Right atrium auricular region (tissue), 2 donors: ENCODE results near the gene INPP5B. TPM values are rescaled to one million over a fixed set of nuclear protein-coding genes. Genes with fewer than 3 reads are reported as not detected.
"Not testable (repeated sequence)": the region's sequence is repeated elsewhere in the genome, so short reads cannot be mapped to it uniquely, and the experiment has no call there.

Experiments
- DNase-seq: peaks from one replicate; pipeline ENCODE4 v3.0.0-alpha.2; 2019; ENCODE audit warnings: low spot score
- H3K27ac ChIP-seq, 2 donors: fragments of 200-600 bp; sonication (generic); 1 replicate in 1 of 2; 2 replicates in 1 of 2; pipeline ENCODE4 v1.5.1; 2016 to 2019
- H3K27me3 ChIP-seq, 2 donors: fragments of 200-600 bp; sonication (generic); one replicate each; pipeline versions ENCODE4 v1.5.1 to v1.6.0; 2017 to 2019
- H3K36me3 ChIP-seq: fragments of 200-600 bp; sonication (generic); one replicate; pipeline ENCODE4 v1.5.1; 2016
- H3K4me1 ChIP-seq, 2 donors: fragments of 200-600 bp; sonication (generic); one replicate each; pipeline versions ENCODE4 v1.5.1 to v1.6.0; 2017 to 2019
- H3K4me3 ChIP-seq, 2 donors: fragments of 200-600 bp; sonication (generic); 1 replicate in 1 of 2; 2 replicates in 1 of 2; pipeline ENCODE4 v1.5.1; 2017 to 2019; ENCODE audit warnings: mild to moderate bottlenecking in 1 of 2, moderate library complexity in 1 of 2
- H3K9me3 ChIP-seq, 2 donors: fragments of 200-600 bp; sonication (generic); one replicate each; pipeline ENCODE4 v1.5.1; 2019
- total RNA-seq, 2 donors: library from RNA; depleted of rRNA; stranded (reverse); fragments of >200 nt; gene quantifications; one replicate each; pipeline ENCODE4 v1.1.0, GENCODE V29; 2016
- TF ChIP-seq, protein P1 (sequence below), 2 donors: fragments of 200-600 bp; sonication (generic); IDR thresholded peaks; one replicate each; pipeline ENCODE4 v1.5.1; 2019; ENCODE audit warnings: antibody characterized with exemption in 2 of 2

INPP5B gene
- total RNA-seq, 2 donors from 2014 or later, result 13.2 to 16.7 TPM

DNA sequence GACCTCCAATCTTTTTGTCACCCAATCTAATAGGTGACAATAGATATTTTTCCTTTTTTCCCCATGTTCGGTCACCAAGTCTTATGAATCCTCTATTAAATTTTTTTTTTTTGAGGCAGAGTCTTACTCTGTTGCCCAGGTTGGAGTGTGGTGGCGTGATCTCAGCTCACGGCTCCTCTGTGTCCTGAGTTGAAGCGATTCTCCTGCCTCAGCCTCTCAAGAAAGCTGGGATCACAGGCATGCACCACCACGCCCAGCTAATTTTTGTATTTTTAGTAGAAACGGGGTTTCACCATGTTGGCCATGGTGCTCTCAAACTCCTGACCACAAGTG, 45.0 kb downstream of the INPP5B start:
- peaks cover 9% of the 10 kb centered on the region for H3K36me3 ChIP-seq
- H3K4me1 ChIP-seq, result no peaks in the 10 kb centered on the region
- H3K9me3 ChIP-seq, result no peaks in the 10 kb centered on the region
- H3K27me3 ChIP-seq, result no peaks in the 10 kb centered on the region
- TF ChIP-seq, protein P1, sequence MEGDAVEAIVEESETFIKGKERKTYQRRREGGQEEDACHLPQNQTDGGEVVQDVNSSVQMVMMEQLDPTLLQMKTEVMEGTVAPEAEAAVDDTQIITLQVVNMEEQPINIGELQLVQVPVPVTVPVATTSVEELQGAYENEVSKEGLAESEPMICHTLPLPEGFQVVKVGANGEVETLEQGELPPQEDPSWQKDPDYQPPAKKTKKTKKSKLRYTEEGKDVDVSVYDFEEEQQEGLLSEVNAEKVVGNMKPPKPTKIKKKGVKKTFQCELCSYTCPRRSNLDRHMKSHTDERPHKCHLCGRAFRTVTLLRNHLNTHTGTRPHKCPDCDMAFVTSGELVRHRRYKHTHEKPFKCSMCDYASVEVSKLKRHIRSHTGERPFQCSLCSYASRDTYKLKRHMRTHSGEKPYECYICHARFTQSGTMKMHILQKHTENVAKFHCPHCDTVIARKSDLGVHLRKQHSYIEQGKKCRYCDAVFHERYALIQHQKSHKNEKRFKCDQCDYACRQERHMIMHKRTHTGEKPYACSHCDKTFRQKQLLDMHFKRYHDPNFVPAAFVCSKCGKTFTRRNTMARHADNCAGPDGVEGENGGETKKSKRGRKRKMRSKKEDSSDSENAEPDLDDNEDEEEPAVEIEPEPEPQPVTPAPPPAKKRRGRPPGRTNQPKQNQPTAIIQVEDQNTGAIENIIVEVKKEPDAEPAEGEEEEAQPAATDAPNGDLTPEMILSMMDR (IDR thresholded peaks at IDR 0.05), result no peak
- no peak for DNase-seq
- H3K27ac ChIP-seq, result no peak overlapping the region
- H3K4me3 ChIP-seq, result no peak overlapping the region

GRCh38 chr1:37901191-37901892, 45.5 kb downstream of the INPP5B start:
- TF ChIP-seq, protein P1 (IDR thresholded peaks at IDR 0.05), result no peak
- Histone ChIP-seq H3K4me1 (no peaks in the 10 kb centered on the region), H3K36me3 (peaks cover 9% of the 10 kb centered on the region), H3K9me3 (no peaks in the 10 kb centered on the region), H3K4me3 (no peak overlapping the region), H3K27me3 (no peaks in the 10 kb centered on the region), H3K27ac (no peak overlapping the region)
- no peak for DNase-seq

- not testable (repeated sequence) for H3K4me3 ChIP-seq, H3K4me1 ChIP-seq, H3K27me3 ChIP-seq, H3K9me3 ChIP-seq, DNase-seq, H3K36me3 ChIP-seq, H3K27ac ChIP-seq
These were observed 49.3 kb downstream of the INPP5B start for GRCh38 chr1:37897563-37897962.

GRCh38 chr1:37893673-37894072, 53.2 kb downstream of the INPP5B start:
- peaks cover 15% of the 10 kb centered on the region for H3K36me3 ChIP-seq
- no peak for DNase-seq
- no peaks in the 10 kb centered on the region for H3K9me3 ChIP-seq
- no peak overlapping the region for H3K4me3 ChIP-seq
- H3K4me1 ChIP-seq, result no peaks in the 10 kb centered on the region
- no peaks in the 10 kb centered on the region for H3K27me3 ChIP-seq
- H3K27ac ChIP-seq, result no peak overlapping the region
- TF ChIP-seq, protein P1 (IDR thresholded peaks at IDR 0.05), result no peak

DNA sequence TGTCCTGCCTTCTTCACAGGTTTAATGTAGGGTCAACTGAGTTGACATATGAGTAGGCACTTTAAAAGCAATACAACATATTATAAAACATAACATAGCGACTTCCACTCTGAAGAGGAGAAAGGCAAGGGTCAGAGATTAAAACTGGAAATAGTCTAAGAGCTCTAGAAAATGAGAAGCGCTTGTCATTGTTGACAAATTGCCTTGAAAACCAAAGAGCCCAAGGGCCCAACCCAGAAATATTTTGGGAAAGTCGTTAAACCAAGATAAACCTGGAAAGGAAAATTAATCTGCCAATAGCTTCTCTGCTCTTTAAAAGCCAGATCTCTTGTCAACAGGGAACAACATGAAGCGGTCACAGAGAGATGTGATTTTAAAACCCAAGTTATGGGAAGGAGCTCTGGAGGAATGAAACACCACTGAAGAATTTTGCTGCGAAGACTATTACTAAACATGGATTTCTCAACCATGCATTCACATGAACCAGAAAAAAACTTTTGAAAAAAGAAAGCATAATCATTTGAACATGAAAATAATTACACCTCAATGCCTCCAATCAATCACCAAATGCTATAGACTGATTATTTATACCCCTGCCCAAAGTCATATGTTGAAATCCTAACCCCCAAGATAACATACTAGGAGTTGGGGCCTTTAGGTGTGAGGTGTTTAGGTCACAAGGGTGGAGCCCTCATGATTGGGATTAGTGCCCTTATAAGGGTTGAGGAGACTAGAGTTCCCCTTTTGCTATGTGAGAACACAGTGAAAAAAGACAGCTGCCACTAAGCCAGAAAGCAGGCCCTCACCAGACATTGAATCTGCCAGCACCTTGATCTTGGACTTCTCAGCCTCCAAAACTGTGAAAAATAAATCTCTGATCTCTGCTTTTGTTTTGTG, 54.5 kb downstream of the INPP5B start:
- no peaks in the 10 kb centered on the region for H3K9me3 ChIP-seq
- no peaks in the 10 kb centered on the region for H3K27me3 ChIP-seq
- H3K27ac ChIP-seq, result no peak overlapping the region
- H3K4me1 ChIP-seq, result no peaks in the 10 kb centered on the region
- peaks cover 28% of the 10 kb centered on the region for H3K36me3 ChIP-seq
- no peak for DNase-seq
- TF ChIP-seq, protein P1 (IDR thresholded peaks at IDR 0.05), result no peak
- no peak overlapping the region for H3K4me3 ChIP-seq

- Histone ChIP-seq H3K36me3 (peaks cover 47% of the 10 kb centered on the region), H3K27ac (no peak overlapping the region), H3K27me3 (no peaks in the 10 kb centered on the region), H3K4me3 (no peak overlapping the region), H3K9me3 (no peaks in the 10 kb centered on the region), H3K4me1 (no peaks in the 10 kb centered on the region)
- no peak for DNase-seq
- TF ChIP-seq, protein P1 (IDR thresholded peaks at IDR 0.05), result peak in 1 of 2 donors; percentile 58
These were observed 56.4 kb downstream of the INPP5B start for GRCh38 chr1:37890378-37891014.
